ENCODE results near the gene PRSS21.

Gene PRSS21

DNA sequence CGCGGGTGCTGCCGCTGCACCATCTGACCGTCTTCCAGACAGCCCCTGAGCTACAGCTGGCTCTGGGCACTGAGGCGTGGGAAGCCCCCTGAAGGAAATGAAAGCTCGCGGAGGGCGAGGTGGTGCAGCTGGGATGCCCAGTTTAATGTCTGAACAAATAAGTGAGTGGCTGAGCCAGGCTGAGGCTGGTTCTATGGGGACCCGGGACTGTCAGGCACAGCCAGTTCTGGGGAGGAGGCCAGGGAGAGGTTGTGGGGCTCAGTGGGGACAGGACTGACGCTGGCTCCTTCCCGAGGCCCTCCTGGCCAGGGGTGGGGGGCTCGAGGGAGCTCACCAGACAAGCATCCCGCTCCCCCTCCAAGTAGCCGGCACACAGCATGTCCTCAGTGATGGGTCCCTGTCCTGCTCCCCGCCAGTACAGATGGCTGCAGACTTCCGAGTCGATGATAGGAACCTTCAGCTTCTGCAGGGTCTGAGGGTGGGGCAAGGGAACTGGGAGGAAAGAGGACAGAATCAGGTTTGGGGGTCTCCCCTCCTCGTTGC is 36.6 kb downstream of the PRSS21 start:
- Histone ChIP-seq H2BK120ac (ENCODE audit: low read depth, low read length) (no peak overlapping the region), H3K4me2 (ENCODE audit: low read length) (no peak overlapping the region), H2BK5ac (ENCODE audit: low read length) (no peak overlapping the region), H2AK5ac (ENCODE audit: low read length) (no peak overlapping the region), H3K18ac (ENCODE audit: low read length) (no peak overlapping the region), H4K5ac (ENCODE audit: low read length) (no peak overlapping the region), H3K36me3 (ENCODE audit: control insufficient read depth, insufficient read depth, low read length) (no peaks in the 10 kb centered on the region), H4K8ac (ENCODE audit: low read depth, low read length) (no peak overlapping the region), H2BK15ac (replicated peaks; ENCODE audit: low read depth) (no peak overlapping the region), H3K27me3 (ENCODE audit: insufficient read depth, low read length, poor library complexity) (no peaks in the 10 kb centered on the region), H3K4me1 (ENCODE audit: control insufficient read depth, low read depth, low read length) (no peaks in the 10 kb centered on the region), H3K27ac (ENCODE audit: low read depth, low read length) (no peak overlapping the region), H3K23ac (ENCODE audit: low read length) (no peak overlapping the region), H3K4me3 (ENCODE audit: low read length) (no peak overlapping the region), H3K4ac (ENCODE audit: low read depth, low read length) (no peak overlapping the region), H3K79me2 (ENCODE audit: control insufficient read depth, insufficient read depth, low read length) (no peaks in the 10 kb centered on the region), H3K79me1 (ENCODE audit: low read length) (no peaks in the 10 kb centered on the region), H3K9ac (ENCODE audit: low read length) (no peak overlapping the region), H3K56ac (ENCODE audit: low read length) (no peak overlapping the region)
- no CpG with 5 or more reads among the region's 18 CpGs for WGBS (ENCODE audit: extremely low coverage, insufficient coverage, low lambda C conversion rate)
- no peak for DNase-seq

DNA sequence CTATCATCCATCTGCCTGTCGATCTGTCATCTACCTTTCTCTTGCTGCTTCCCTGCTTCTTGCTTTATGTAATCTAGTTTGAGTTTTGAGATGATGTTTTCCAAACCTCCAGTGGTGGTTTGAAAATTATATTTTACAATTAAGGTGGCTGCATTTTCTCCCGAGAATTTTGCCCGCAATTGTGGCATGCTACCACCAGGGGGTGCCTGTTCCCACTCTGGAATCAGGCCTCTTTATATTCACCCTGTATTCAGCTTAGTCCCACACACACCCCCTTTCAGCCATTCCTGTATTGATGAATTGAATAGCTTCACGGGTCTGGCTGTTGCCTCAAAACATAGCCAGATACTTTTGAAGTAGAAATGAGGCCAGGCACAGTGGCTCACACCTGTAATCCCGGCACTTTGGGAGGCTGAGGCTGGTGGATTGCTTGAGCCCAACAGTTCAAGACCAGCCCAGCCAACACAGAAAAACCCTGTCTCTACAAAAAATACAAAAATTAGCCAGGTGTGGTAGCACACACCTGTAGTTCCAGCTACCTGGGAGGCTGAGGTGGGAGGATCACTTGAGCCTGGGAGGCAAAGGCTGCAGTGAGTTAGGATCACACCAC is 37.8 kb downstream of the PRSS21 start:
- H3K4ac ChIP-seq (ENCODE audit: low read depth, low read length), result no peak overlapping the region
- no peak overlapping the region for H3K56ac ChIP-seq (ENCODE audit: low read length)
- DNase-seq, result no peak
- no peaks in the 10 kb centered on the region for H3K36me3 ChIP-seq (ENCODE audit: control insufficient read depth, insufficient read depth, low read length)
- no peaks in the 10 kb centered on the region for H3K79me1 ChIP-seq (ENCODE audit: low read length)
- no peak overlapping the region for H3K4me3 ChIP-seq (ENCODE audit: low read length)
- no peak overlapping the region for H2BK120ac ChIP-seq (ENCODE audit: low read depth, low read length)
- H3K23ac ChIP-seq (ENCODE audit: low read length), result no peak overlapping the region
- no peaks in the 10 kb centered on the region for H3K27me3 ChIP-seq (ENCODE audit: insufficient read depth, low read length, poor library complexity)
- no CpG with 5 or more reads among the region's 5 CpGs for WGBS (ENCODE audit: extremely low coverage, insufficient coverage, low lambda C conversion rate)
- no peak overlapping the region for H3K9ac ChIP-seq (ENCODE audit: low read length)
- no peak overlapping the region for H3K18ac ChIP-seq (ENCODE audit: low read length)
- no peak overlapping the region for H4K8ac ChIP-seq (ENCODE audit: low read depth, low read length)
- no peak overlapping the region for H3K27ac ChIP-seq (ENCODE audit: low read depth, low read length)
- no peak overlapping the region for H4K5ac ChIP-seq (ENCODE audit: low read length)
- H2BK15ac ChIP-seq (replicated peaks; ENCODE audit: low read depth), result no peak overlapping the region
- H3K4me2 ChIP-seq (ENCODE audit: low read length), result no peak overlapping the region
- H3K79me2 ChIP-seq (ENCODE audit: control insufficient read depth, insufficient read depth, low read length), result no peaks in the 10 kb centered on the region
- H2AK5ac ChIP-seq (ENCODE audit: low read length), result no peak overlapping the region
- H3K4me1 ChIP-seq (ENCODE audit: control insufficient read depth, low read depth, low read length), result no peaks in the 10 kb centered on the region
- H2BK5ac ChIP-seq (ENCODE audit: low read length), result no peak overlapping the region

DNA sequence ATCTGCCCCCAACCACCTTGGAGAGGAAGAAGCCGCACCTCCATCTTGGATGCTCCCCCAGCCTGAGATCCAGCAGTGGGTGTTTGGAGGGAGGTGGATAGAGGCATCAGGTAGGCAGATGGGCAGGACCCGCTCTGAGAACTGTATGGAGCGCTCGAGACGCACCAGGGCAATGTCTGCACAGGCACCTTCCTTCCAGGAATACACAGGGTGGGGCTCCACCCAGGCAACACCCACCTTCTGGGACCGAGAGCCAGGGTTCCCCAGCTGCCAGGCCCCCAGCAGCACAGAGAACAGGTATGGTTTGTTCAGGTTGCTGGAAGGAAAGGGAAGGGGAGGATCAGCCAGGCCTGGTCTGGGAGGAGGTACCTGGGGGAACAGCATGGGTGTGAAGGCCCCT is 38.5 kb downstream of the PRSS21 start:
- DNase-seq, result no peak

DNA sequence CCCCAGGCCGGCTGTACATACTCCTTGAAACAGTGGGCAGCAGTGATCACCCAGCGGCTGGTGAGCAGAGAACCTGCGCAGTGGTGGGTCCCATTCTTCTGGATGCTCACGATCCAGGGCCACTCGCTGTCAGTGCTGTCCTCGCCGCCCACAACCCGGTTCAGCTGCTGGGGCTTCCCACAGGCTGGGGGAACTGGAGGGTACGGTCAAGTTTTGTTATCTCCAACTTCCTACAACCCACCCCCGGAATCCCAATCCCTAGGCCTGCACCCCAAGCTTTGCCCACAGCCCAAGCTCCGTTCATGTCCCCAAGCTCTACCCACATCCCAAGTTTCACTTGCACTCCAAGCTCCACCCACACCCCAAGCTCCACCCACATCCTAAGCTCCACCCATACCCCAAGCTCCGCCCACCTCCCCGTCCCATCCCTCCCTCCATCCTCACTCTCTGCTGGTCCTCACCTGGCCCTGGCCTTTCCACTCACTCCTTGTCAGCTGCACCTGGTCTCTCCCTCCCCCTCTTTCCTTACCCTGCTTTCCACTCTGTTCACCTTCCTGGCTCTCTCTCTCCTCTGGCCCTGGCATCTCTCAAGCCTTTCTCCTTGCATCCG is 39.1 kb downstream of the PRSS21 start:
- no peaks in the 10 kb centered on the region for H3K4me1 ChIP-seq (ENCODE audit: control insufficient read depth, low read depth, low read length)
- H3K27me3 ChIP-seq (ENCODE audit: insufficient read depth, low read length, poor library complexity), result no peaks in the 10 kb centered on the region
- H2BK120ac ChIP-seq (ENCODE audit: low read depth, low read length), result no peak overlapping the region
- peak; percentile 40 for DNase-seq
- H3K79me2 ChIP-seq (ENCODE audit: control insufficient read depth, insufficient read depth, low read length), result no peaks in the 10 kb centered on the region
- no peaks in the 10 kb centered on the region for H3K36me3 ChIP-seq (ENCODE audit: control insufficient read depth, insufficient read depth, low read length)
- no peak overlapping the region for H3K4me3 ChIP-seq (ENCODE audit: low read length)
- no peak overlapping the region for H3K56ac ChIP-seq (ENCODE audit: low read length)
- no peak overlapping the region for H4K8ac ChIP-seq (ENCODE audit: low read depth, low read length)
- no CpG with 5 or more reads among the region's 14 CpGs for WGBS (ENCODE audit: extremely low coverage, insufficient coverage, low lambda C conversion rate)
- H3K23ac ChIP-seq (ENCODE audit: low read length), result no peak overlapping the region
- no peak overlapping the region for H2BK5ac ChIP-seq (ENCODE audit: low read length)
- no peak overlapping the region for H2AK5ac ChIP-seq (ENCODE audit: low read length)
- no peak overlapping the region for H3K4me2 ChIP-seq (ENCODE audit: low read length)
- H2BK15ac ChIP-seq (replicated peaks; ENCODE audit: low read depth), result no peak overlapping the region
- H3K27ac ChIP-seq (ENCODE audit: low read depth, low read length), result no peak overlapping the region
- H3K4ac ChIP-seq (ENCODE audit: low read depth, low read length), result no peak overlapping the region
- no peak overlapping the region for H4K5ac ChIP-seq (ENCODE audit: low read length)
- H3K9ac ChIP-seq (ENCODE audit: low read length), result no peak overlapping the region
- no peak overlapping the region for H3K18ac ChIP-seq (ENCODE audit: low read length)
- H3K79me1 ChIP-seq (ENCODE audit: low read length), result no peaks in the 10 kb centered on the region

More for the DNA sequence above, 38.5 kb downstream of the PRSS21 start:
- Histone ChIP-seq H2BK5ac (ENCODE audit: low read length) (no peak overlapping the region), H3K9ac (ENCODE audit: low read length) (no peak overlapping the region), H3K18ac (ENCODE audit: low read length) (no peak overlapping the region), H3K4me2 (ENCODE audit: low read length) (no peak overlapping the region), H3K23ac (ENCODE audit: low read length) (no peak overlapping the region), H3K4me1 (ENCODE audit: control insufficient read depth, low read depth, low read length) (no peaks in the 10 kb centered on the region), H2BK15ac (replicated peaks; ENCODE audit: low read depth) (no peak overlapping the region), H3K79me2 (ENCODE audit: control insufficient read depth, insufficient read depth, low read length) (no peaks in the 10 kb centered on the region), H3K27me3 (ENCODE audit: insufficient read depth, low read length, poor library complexity) (no peaks in the 10 kb centered on the region), H3K27ac (ENCODE audit: low read depth, low read length) (no peak overlapping the region), H2AK5ac (ENCODE audit: low read length) (no peak overlapping the region), H3K4ac (ENCODE audit: low read depth, low read length) (no peak overlapping the region), H3K4me3 (ENCODE audit: low read length) (no peak overlapping the region), H4K5ac (ENCODE audit: low read length) (no peak overlapping the region), H3K36me3 (ENCODE audit: control insufficient read depth, insufficient read depth, low read length) (no peaks in the 10 kb centered on the region), H4K8ac (ENCODE audit: low read depth, low read length) (no peak overlapping the region), H3K56ac (ENCODE audit: low read length) (no peak overlapping the region), H2BK120ac (ENCODE audit: low read depth, low read length) (no peak overlapping the region), H3K79me1 (ENCODE audit: low read length) (no peaks in the 10 kb centered on the region)
- no CpG with 5 or more reads among the region's 6 CpGs for WGBS (ENCODE audit: extremely low coverage, insufficient coverage, low lambda C conversion rate)

DNA sequence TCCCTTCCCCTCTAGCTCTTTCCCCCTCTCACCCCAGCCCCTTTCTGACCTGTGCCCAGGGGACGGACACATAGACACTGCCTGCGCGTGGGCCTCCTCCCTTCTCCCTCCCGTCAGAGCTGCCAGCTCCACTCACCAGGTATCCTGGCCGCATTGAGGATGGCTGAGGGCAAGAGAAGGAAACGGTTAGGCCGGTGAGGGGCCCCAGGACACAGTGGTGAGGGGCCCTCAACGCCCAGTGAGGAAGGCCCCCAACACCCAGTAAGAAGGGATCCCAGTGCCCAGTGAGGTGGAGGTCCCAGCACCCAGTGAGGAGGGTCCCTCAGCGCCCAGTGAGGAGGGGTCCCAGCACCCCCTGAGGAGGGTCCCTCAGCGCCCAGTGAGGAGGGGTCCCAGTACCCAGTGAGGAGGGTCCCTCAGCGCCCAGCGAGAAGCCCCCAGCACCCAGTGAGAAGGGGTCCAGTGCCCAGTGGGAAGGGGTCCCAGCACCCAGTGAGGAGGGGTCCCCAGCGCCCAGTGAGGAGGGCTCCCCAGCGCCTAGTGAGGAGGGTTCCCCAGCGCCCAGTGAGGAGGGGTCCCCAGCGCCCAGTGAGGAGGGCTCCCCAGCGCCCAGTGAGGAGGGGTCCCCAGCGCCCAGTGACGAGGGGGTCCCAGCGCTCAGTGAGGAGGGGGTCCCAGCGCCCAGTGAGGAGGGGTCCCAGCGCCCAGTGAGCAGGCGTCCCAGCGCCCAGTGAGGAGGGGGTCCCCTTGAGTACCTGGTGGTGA is 39.8 kb downstream of the PRSS21 start:
- no peaks in the 10 kb centered on the region for H3K79me2 ChIP-seq (ENCODE audit: control insufficient read depth, insufficient read depth, low read length)
- H3K27ac ChIP-seq (ENCODE audit: low read depth, low read length), result no peak overlapping the region
- no peak overlapping the region for H2BK120ac ChIP-seq (ENCODE audit: low read depth, low read length)
- H3K79me1 ChIP-seq (ENCODE audit: low read length), result no peaks in the 10 kb centered on the region
- WGBS (ENCODE audit: extremely low coverage, insufficient coverage, low lambda C conversion rate), result no CpG with 5 or more reads among the region's 24 CpGs
- H3K9ac ChIP-seq (ENCODE audit: low read length), result no peak overlapping the region
- no peak overlapping the region for H4K5ac ChIP-seq (ENCODE audit: low read length)
- H2BK15ac ChIP-seq (replicated peaks; ENCODE audit: low read depth), result no peak overlapping the region
- no peak overlapping the region for H2AK5ac ChIP-seq (ENCODE audit: low read length)
- H3K18ac ChIP-seq (ENCODE audit: low read length), result no peak overlapping the region
- H3K23ac ChIP-seq (ENCODE audit: low read length), result no peak overlapping the region
- no peak overlapping the region for H4K8ac ChIP-seq (ENCODE audit: low read depth, low read length)
- H3K4me2 ChIP-seq (ENCODE audit: low read length), result no peak overlapping the region
- H3K4ac ChIP-seq (ENCODE audit: low read depth, low read length), result no peak overlapping the region
- H2BK5ac ChIP-seq (ENCODE audit: low read length), result no peak overlapping the region
- no peaks in the 10 kb centered on the region for H3K4me1 ChIP-seq (ENCODE audit: control insufficient read depth, low read depth, low read length)
- H3K27me3 ChIP-seq (ENCODE audit: insufficient read depth, low read length, poor library complexity), result no peaks in the 10 kb centered on the region
- H3K36me3 ChIP-seq (ENCODE audit: control insufficient read depth, insufficient read depth, low read length), result no peaks in the 10 kb centered on the region
- no peak for DNase-seq
- no peak overlapping the region for H3K4me3 ChIP-seq (ENCODE audit: low read length)
- no peak overlapping the region for H3K56ac ChIP-seq (ENCODE audit: low read length)
